NCI-H446 treated with DMSO at 0.1 percent for 48 hours (cell line): ENCODE data around the gene IFIT3.
"Not testable (repeated sequence)": the region's sequence is repeated elsewhere in the genome, so short reads cannot be mapped to it uniquely, and the experiment has no call there.

ENCODE experiments used
- DNase-seq: peaks from one replicate; lab custom pipeline; 2025; lab: John Stamatoyannopoulos, UW

The IFIT3 gene

GRCh38 chr10:89304026-89304425, 23.8 kb upstream of the IFIT3 start:
- DNase-seq = no peak

- no peak for DNase-seq
These were observed 23.4 kb upstream of the IFIT3 start for GRCh38 chr10:89304446-89304845.

- DNase-seq = no peak
These were observed 22.9 kb upstream of the IFIT3 start for GRCh38 chr10:89304925-89305324.

DNA sequence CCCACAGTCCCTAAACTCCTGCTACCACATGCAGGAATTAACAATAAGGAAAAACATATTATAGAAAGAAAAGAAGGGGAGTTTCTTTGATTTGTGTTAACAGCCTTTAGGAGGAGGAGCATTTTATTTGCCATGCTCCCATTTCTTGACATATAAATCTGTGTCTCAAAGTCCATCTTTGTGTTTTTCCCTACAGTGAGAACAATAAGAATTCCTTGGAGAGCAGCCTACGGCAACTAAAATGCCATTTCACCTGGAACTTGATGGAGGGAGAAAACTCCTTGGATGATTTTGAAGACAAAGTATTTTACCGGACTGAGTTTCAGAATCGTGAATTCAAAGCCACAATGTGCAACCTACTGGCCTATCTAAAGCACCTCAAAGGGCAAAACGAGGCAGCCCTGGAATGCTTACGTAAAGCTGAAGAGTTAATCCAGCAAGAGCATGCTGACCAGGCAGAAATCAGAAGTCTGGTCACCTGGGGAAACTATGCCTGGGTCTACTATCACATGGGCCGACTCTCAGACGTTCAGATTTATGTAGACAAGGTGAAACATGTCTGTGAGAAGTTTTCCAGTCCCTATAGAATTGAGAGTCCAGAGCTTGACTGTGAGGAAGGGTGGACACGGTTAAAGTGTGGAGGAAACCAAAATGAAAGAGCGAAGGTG, 21.9 kb upstream of the IFIT3 start:
- DNase-seq = no peak

DNA sequence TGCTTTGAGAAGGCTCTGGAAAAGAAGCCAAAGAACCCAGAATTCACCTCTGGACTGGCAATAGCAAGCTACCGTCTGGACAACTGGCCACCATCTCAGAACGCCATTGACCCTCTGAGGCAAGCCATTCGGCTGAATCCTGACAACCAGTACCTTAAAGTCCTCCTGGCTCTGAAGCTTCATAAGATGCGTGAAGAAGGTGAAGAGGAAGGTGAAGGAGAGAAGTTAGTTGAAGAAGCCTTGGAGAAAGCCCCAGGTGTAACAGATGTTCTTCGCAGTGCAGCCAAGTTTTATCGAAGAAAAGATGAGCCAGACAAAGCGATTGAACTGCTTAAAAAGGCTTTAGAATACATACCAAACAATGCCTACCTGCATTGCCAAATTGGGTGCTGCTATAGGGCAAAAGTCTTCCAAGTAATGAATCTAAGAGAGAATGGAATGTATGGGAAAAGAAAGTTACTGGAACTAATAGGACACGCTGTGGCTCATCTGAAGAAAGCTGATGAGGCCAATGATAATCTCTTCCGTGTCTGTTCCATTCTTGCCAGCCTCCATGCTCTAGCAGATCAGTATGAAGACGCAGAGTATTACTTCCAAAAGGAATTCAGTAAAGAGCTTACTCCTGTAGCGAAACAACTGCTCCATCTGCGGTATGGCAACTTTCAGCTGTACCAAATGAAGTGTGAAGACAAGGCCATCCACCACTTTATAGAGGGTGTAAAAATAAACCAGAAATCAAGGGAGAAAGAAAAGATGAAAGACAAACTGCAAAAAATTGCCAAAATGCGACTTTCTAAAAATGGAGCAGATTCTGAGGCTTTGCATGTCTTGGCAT, 21.1 kb upstream of the IFIT3 start:
- DNase-seq = no peak

GRCh38 chr10:89307269-89307577, 20.6 kb upstream of the IFIT3 start:
- DNase-seq = no peak

- DNase-seq = no peak
These were observed 19.5 kb upstream of the IFIT3 start for GRCh38 chr10:89308266-89308665.

GRCh38 chr10:89308736-89309135, 19.1 kb upstream of the IFIT3 start:
- DNase-seq = no peak

DNA sequence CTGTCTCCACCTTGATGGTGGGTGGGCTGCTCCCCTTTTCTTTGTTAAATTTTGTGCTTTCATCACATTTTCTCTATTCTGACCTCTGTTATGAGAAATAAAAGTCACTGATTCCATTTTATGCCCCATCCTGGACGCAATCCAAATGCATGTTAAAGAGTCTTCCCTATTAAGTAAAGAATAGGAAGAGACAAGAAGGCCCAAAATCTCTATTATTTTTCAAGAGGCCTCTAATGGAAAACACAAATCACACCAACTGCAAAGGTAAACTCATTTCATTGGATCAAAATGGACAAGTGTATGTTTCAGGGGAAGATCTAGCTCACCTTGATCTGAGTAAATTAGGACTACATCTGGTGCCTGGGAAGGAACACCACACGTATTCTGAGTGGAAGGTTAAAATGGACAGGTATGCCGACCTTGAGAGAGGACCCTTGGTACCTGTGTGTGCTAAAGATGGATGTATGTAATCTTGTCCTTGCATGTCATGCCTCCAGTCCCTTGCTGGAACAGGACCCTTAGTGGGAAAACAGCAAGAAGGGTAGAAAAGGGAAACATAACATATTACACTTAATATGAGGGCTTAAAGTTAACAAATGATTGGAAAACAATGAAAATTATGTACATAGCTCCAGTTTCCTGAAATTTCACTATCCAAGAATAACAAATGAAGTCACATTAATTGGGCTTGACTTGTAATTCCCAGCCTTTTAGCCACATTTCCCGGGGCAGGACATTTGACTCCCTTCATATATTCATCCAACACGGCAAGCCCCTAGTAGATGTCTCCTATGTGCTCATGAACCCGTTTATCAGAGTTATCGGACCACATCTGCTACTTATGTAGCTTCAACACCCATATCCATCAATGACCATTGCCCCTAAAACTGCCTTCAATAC, 18.4 kb upstream of the IFIT3 start:
- no peak for DNase-seq

GRCh38 chr10:89310056-89310893, 17.5 kb upstream of the IFIT3 start:
- DNase-seq = no peak

DNA sequence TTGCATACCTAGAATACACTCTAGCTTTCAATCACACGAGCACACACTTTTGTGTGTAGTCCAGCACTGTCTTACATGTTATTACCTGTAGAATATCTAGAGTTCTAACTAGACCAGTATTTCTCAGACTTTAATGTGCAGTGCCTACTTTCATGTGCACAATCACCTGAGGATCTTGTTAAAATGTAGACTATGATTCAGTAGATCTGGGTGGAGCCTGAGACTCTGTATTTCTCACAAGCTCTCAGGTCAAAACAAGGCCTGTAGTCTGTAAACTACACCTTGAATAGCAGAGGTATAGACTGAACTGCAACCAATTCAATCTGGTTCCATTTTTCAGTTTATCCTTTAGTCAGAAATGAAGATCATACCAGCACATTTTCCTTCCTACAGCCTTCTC, 14.8 kb upstream of the IFIT3 start:
- DNase-seq = no peak

GRCh38 chr10:89314676-89315075, 13.1 kb upstream of the IFIT3 start:
- DNase-seq = no peak

GRCh38 chr10:89318047-89318446, 9.8 kb upstream of the IFIT3 start:
- not testable (repeated sequence) for DNase-seq

DNA sequence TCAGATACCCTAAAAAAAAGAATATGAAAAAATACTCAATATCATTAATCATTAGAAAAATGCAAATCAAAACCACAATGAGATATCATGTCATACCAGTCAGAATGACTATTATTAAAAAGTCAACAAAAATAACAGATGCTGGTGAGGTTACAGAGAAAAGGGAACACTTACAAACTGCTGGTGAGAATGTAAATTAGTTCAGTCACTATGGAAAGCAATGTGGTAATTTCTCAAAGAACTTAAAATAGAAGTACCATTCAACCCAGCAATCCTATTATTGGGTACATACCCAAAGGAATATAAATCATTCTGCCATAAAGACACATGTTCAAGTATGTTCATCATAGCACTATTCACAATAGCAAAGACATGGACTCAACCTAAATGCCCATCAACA, 2.7 kb upstream of the IFIT3 start:
- not testable (repeated sequence) for DNase-seq

- not testable (repeated sequence) for DNase-seq
These were observed 1.9 kb upstream of the IFIT3 start for GRCh38 chr10:89325856-89326255.

- DNase-seq = no peak
These were observed 1.4 kb downstream of the IFIT3 start for GRCh38 chr10:89329151-89329550.

- DNase-seq = not testable (repeated sequence)
These were observed 2.2 kb downstream of the IFIT3 start for GRCh38 chr10:89330014-89330413.

- no peak for DNase-seq
These were observed 2.9 kb downstream of the IFIT3 start for GRCh38 chr10:89330537-89331212.

DNA sequence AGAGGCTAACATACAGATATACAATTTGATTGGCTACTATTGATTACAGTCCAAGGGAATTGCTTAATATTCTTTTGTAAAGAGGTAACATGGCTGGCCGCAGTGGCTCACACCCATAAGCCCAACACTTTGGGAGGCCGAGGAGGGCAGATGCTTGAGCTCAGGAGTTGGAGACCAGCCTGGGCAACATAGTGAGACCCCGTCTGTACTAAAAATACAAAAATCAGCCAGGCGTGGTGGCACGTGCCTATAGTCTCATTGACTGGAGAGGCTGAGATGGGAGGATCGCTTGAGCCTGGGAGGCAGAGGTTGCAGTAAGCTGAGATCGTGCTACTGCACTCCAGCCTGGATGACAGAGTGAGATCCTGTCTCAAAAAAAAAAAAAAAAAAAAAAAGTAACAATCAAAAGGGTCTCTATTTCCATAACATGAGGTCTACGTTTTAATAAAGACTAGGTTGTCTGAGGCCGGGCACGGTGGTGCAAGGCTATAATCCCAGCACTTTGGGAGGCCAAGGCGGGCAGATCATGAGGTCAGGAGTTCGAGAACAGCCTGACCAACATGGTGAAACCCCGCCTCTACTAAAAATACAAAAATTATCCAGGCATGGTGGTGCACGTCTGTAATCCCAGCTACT, 3.8 kb downstream of the IFIT3 start:
- DNase-seq = not testable (repeated sequence)

GRCh38 chr10:89332123-89332633, 4.4 kb downstream of the IFIT3 start:
- DNase-seq = no peak
